GM12892 (cell line): ENCODE data around the gene PROM2.

Source experiments
- DNase-seq: peaks from one replicate; pipeline ENCODE4 v3.0.0; 2011; ENCODE audit not compliant: insufficient read length
- FAIRE-seq: peaks from 2 replicates; lab custom pipeline; 2011; peaks lifted over from hg19 to GRCh38; lab: Jason Lieb, UNC
- POLR2A ChIP-seq: IDR thresholded peaks from 2 replicates; pipeline ENCODE4 v1.6.1; 2011; ENCODE audit warnings: low read depth, low read length, control low read depth
- POLR2AphosphoS5 ChIP-seq: IDR thresholded peaks from 2 replicates; pipeline ENCODE4 v1.6.1; 2011; ENCODE audit warnings: low read depth, low read length, control low read depth
- TAF1 ChIP-seq: IDR thresholded peaks from 2 replicates; pipeline ENCODE4 v1.6.1; 2011; ENCODE audit warnings: low read depth, mild to moderate bottlenecking, control low read depth, low read length, borderline replicate concordance

Gene PROM2

GRCh38 chr2:95330794-95331338 is 56.6 kb downstream of the PROM2 start:
- DNase-seq = no peak
- no peak for FAIRE-seq
- TF ChIP-seq POLR2A (no peak), POLR2AphosphoS5 (no peak), TAF1 (no peak)

GRCh38 chr2:95331606-95332005 is 57.4 kb downstream of the PROM2 start:
- TF ChIP-seq POLR2AphosphoS5 (no peak), TAF1 (no peak), POLR2A (no peak)
- FAIRE-seq = no peak
- no peak for DNase-seq

- FAIRE-seq (no peak), DNase-seq (no peak)
- TF ChIP-seq POLR2A (no peak), POLR2AphosphoS5 (no peak), TAF1 (no peak)
Measured at GRCh38 chr2:95332036-95332435, 57.8 kb downstream of the PROM2 start.

- DNase-seq (no peak), FAIRE-seq (no peak)
- TF ChIP-seq TAF1 = no peak
- TF ChIP-seq POLR2AphosphoS5 = no peak
- no peak for TF ChIP-seq POLR2A
Measured at GRCh38 chr2:95333056-95333455, 58.8 kb downstream of the PROM2 start.

- no peak for TF ChIP-seq POLR2AphosphoS5
- TF ChIP-seq POLR2A = no peak
- no peak for TF ChIP-seq TAF1
- no peak for FAIRE-seq
- no peak for DNase-seq
Measured at GRCh38 chr2:95333888-95334338, 59.7 kb downstream of the PROM2 start.

GRCh38 chr2:95334916-95335641 is 60.8 kb downstream of the PROM2 start:
- no peak for DNase-seq
- TF ChIP-seq POLR2A = no peak
- TF ChIP-seq TAF1 = no peak
- TF ChIP-seq POLR2AphosphoS5 = no peak
- FAIRE-seq = no peak

GRCh38 chr2:95336406-95336805 is 62.2 kb downstream of the PROM2 start:
- DNase-seq (no peak), FAIRE-seq (no peak)
- TF ChIP-seq POLR2A (no peak), POLR2AphosphoS5 (no peak), TAF1 (no peak)

- DNase-seq (no peak), FAIRE-seq (no peak)
- TF ChIP-seq POLR2A (no peak), POLR2AphosphoS5 (no peak), TAF1 (no peak)
Measured at GRCh38 chr2:95337829-95338228, 63.6 kb downstream of the PROM2 start.
